Occipital lobe (tissue), 2 donors: ENCODE measurements around the gene VAMP3. TPM values are rescaled to one million over a fixed set of nuclear protein-coding genes. Genes with fewer than 3 reads are reported as not detected.

Experiments
- DNase-seq: peaks from one replicate; lab custom pipeline; 2025; lab: John Stamatoyannopoulos, UW
- total RNA-seq: library from RNA; depleted of rRNA; stranded (reverse); fragments of >200 nt; gene quantifications from one replicate; pipeline ENCODE4 v1.2.3, GENCODE V29; 2014

Gene VAMP3, protein sequence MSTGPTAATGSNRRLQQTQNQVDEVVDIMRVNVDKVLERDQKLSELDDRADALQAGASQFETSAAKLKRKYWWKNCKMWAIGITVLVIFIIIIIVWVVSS
- total RNA-seq = 39.5 TPM

DNA sequence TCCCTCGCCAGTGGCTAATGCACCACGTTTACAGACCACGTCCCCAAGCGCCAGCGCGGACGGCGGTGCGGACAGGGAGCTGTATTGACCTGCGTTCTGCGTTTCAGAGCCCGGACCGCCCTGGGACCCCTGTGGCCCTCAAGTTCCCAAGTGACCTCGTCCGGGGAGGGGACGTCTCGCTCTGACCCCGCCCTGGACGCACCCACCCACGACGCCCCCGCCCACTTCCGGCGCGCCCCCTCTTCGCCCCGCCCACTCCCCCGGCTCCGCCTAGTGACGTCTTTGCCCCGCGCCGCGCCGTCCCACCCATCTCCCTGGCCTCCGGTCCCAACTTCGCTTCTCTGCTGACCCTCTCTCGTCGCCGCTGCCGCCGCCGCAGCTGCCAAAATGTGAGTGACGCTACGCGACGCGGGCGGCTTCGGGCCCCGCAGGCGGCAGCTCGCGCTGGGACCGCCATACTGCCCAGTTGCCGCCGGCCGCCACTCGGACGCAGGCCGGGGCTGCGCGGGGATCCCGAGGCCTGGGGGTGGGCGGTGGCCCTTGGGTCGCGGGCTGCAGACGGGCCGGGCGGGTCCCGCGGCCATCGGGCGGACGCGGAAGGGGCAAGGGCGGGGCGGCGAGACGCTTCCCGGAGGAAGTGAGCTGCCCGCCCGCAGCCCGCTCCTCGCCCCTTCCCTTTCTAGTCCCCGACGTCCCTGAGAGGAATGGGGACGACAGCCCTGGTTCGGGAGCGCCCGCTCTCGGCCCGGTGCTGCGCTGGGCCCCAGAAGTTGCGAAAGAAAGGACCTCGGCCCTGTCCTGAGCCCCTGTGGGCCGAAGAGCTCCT is at the start of gene VAMP3:
TSS of gene VAMP3 (plus strand) at position 300 of the 826 bp plus-strand sequence. CDS start at position 388, 88 bp downstream.
- peak; percentile 87 for DNase-seq

DNA sequence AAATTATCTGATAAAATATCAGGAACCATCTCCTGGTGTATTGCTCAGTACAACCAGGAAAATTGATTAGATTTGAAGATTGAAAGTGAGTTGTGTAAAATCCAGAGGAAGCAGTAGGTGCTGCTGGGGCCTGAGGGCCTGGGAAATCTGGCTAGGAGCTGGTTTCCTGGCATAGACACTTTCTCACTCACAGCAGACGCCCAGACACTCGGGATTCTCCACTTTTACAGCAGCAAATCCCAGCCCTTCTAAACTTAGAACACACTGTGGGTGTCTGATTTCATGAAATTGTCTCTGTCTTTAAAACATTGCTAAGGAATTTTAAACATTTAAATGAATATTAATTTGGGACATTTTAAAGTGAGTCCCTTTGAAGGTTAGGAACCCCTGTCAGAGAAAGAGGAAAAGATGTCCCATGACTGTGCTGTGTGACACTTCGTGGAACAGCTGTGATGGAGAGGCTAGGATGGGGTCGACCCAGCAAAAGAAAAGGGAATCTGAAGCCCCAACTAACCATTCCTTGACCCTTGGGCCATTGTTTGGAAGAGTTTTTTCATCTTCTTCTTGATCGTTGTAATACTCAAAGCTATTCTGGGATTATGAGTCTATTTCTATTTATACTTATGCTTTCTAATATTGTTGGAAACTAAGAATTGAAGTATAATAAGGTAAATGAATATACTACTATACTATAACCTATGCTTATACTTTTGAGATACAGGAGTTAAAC is 49.0 kb upstream of the VAMP3 start:
- DNase-seq = no peak

DNA sequence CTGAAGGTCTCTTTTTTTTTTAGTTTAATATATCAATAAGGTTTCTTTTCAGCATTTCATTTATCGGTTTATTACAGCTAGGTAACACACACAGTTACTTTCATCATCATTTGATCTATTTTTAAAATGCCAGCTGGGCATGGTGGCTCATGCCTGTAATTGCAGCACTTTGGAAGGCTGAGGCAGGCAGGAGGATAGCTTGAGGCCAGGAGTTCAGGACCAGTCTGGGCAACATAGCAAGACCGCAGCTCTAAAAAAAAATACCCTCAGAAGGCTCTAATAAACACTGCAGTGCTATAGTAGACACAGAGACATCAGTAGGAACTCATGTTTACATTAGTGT is 48.5 kb upstream of the VAMP3 start:
- DNase-seq = no peak

DNA sequence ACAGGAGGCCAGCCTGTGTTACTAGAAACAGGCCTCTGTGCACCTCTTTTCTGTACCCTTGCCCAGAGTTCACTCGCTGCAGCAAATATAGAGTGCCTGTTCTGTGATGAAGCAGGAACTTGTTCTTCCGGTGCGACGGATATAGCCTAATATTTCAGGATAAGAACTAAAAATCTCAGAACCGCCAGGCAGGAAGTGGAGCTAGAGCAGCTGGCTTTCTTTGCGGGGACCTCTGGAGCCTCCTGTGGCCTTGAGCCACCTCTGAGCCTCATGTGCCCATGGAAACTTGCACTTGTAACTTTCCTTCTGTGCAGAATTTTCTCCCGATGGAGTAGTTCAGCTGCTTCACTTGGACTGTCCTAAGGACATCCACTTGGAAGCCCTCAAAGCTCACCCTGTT is 44.5 kb upstream of the VAMP3 start:
- no peak for DNase-seq

DNA sequence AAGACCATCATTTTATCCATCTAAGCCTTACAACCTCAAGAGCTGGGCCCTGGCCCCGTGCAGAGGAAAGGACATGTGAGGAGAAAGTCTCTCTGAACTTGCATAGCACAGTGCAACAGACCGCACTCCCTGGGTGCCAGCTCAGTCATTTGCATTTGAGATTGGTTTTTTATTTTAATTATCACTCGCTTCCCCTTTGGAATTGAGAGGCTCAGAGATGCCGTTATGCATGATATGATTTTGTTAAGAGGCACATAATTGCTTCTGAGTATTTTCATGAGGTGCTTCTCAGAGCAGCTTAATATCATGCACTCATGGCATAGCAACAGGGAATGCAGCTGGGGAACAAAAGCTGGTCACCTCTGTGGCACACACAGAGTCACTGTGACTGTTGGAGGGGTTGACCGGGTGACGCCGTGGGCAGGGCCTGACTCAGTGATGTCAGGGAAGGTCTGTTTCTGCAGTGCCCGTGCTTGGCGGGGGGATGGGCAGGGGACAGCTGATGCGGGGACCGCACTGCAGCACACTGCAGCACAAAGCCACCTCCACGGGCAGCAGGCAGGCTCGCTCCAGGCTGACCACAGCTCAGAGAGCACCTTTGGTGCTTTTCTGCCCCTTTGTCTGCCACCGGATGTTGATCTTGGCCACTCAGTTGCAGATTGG is 43.2 kb upstream of the VAMP3 start:
- peak; percentile 46 for DNase-seq

DNA sequence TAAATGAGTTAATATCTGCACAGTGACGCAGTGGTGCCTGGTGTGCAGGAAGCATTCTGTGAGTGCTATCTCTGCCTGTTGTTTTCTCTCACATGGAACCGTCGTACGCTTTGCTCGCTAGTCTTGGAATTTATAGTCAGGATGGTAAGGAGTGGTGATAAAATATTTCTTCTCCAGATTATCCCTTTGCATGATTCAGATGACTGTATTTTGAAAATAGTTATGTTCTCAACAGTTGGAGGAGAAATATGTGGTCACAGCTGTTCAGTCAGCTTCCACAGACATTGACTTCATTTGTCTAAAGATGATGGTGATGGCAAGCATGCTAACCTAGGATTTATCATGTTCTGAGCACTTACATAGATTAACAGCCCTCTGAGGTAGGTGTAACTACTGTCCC is 41.3 kb upstream of the VAMP3 start:
- DNase-seq = no peak

DNA sequence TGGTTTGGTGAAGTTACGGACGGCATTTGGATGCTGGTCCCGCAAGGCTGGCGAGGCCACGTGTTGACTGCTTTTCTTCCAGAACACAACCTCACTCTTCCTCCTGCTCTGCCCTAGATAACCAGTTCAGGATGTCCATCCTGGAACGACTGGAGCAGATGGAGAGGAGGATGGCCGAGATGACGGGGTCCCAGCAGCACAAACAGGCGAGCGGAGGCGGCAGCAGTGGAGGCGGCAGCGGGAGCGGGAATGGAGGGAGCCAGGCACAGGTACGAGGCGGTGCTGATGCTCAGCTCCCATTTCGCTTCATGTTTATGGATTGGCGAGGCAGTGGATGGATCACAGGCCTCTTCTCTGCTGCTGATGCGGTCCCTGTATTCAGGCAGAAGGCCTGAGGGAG is 38.8 kb upstream of the VAMP3 start:
- DNase-seq = peak; percentile 32

DNA sequence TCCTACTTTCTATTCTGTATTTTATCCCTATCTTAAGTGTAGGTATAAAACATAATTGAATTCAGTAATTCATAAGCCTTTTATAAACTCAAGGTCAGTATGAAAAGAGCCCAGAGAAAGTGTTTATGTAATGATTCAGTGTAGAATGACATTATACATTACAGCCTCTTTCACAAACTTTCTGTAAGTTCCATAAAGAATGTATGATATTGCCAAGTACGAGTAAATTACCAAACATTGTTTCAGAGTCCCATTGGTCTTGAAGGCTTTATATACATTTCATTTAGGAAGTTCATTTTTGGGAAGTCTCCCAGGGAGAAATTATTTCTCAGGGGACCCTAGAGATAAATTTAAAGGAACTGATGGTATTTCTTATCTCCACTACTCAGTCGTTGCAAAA is 37.8 kb upstream of the VAMP3 start:
- no peak for DNase-seq

DNA sequence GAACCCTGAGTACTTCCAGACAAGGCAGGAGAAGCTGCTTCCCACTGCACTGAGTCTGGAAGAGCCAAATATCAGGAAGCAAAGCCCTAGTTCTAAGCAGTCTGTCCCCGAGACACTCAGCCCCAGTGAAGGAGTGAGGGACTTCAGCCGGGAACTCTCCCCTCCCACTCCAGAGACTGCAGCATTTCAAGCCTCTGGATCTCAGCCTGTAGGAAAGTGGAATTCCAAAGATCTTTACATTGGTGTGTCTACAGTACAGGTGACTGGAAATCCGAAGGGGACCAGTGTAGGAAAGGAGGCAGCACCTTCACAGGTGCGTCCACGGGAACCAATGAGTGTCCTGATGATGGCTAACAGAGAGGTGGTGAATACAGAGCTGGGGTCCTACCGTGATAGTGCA is 33.1 kb upstream of the VAMP3 start:
- no peak for DNase-seq

DNA sequence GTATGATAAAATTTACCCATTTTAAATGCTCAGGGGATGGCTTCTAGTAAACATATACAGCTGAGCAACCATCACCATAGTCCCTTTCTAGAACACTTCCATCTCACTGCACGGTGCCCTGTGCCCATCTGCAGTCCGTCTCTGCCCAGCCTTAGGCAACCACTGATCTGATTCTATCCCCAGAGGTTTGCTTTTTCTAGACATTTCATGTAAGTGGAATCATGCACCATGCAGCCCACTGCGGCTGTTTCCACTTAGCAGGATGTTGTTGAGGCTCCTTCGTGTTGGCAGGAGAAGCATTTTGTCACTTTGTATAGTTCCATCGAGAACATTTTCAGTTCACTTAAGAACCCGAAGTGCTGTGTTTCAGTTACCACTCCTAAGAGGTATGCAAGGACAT is 27.8 kb upstream of the VAMP3 start:
- DNase-seq = no peak

DNA sequence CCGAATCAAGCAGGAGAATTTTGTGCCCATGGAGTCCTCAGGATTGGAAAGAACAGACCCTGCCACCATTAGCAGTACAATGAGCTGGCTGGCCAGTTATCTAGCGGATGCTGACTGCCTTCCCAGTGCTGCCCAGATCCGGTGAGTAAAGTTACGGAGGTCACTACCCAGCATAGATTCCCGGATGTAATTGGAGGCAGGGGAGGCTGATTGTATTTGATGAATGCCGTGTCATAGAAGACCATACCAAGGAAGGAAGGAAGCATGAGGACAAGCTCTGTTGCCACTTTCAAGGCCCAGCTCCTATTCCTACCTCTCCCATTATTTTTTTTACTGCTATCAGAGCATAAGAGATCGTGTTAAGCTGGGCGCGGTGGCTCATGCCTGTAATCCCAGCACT is 26.2 kb upstream of the VAMP3 start:
- DNase-seq = no peak

DNA sequence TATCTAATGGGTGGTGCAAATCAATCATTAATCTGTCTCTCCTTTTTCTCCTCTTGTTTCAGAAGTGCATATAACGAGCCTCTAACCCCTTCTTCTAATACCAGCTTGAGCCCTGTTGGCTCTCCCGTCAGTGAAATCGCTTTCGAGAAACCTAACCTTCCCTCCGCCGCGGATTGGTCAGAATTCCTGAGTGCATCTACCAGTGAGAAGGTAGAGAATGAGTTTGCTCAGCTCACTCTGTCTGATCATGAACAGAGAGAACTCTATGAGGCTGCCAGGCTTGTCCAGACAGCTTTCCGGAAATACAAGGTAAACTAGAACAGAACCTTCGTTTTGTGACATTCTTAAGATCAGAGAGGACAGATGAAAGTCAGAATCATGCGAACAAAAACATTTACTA is 25.3 kb upstream of the VAMP3 start:
- DNase-seq = no peak

DNA sequence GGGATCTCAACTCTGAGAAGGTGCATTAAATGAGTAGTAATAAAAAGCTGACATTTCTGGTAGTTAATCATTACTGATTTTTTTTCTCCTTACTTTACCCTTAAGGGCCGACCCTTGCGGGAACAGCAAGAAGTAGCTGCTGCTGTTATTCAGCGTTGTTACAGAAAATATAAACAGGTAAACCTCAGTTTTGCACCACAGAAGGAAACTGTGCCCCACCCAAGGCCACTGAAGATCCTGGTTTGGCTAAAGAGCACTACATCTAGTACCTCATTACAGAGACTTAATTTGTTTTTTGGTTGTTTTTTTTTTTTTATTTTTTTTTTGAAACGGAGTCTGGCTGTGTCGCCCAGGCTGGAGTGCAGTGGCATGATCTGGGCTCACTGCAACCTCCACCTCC is 23.5 kb upstream of the VAMP3 start:
- no peak for DNase-seq

DNA sequence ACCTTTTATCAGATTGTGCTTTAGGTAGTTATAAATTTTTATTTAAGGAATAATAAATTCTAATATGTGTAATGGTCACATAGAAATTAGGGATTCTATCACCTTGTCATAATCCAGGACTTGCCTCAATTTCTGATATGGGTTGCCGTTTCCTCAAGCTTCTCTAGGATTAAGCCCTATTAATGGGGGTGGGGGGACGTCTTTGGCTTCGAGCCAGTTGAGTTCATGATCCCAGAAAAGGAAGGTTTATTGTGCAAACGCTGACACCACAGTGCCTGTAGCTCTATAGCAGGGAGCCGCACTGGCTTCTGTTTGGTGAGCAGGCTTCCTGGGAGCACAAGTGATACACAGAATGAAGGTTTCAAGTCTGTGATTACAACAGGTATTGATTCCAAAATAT is 22.0 kb upstream of the VAMP3 start:
- DNase-seq = no peak

DNA sequence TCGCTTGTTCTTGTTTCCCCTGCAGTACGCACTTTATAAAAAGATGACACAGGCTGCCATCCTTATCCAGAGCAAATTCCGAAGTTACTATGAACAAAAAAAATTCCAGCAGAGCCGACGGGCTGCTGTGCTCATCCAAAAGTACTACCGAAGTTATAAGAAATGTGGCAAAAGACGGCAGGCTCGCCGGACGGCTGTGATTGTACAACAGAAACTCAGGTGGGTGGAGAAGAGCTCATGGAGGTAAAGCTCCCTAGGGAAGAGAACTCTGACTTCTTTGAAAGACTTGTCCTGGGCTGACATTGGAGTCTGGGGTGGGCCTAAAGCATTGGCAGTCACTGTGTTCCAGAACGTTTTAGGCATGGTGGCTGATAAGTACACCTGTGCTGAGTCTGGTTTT is 19.9 kb upstream of the VAMP3 start:
- no peak for DNase-seq

DNA sequence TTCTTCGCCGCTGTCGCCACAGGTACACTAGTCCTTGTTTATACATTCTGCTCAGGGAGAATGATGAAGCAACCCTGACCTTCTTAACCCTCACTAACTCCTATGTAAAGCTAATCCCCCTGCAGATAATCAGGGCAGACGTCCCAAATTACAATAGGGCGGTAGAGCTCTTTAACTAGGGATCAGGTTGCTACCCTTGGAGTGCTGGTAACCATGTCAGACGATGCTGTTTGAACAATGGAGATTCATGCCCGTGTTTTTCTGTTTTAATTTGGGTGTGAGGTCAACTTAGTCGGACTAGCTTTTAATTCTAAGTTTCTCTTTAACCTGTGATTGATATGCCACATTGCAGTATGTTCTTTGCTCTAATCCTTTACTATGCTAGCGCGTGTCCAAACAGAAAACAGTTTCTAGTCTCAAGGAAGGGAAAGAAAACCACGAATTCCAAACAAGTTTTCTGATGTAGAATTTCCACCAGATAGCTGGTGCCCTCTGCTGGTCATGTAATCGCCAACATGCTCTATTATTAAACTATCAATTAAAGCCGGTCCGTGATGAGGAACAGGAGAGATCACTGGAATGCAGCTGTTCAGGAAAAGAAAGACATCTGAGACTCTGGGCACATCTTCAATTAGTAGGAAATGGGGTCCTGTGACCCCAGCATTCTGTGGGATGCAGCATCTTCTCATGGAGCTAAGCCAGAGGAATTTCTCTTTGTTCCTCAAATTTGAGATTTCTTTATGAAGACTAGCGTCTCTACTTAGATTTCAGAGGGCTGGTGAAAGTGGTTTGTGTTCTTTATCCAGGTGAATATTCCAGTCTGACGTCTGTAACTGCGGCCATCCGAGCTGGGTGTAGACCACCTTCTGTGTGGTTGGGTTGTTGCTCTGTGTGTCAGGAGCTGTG is 18.3 kb upstream of the VAMP3 start:
- DNase-seq = peak; percentile 41

DNA sequence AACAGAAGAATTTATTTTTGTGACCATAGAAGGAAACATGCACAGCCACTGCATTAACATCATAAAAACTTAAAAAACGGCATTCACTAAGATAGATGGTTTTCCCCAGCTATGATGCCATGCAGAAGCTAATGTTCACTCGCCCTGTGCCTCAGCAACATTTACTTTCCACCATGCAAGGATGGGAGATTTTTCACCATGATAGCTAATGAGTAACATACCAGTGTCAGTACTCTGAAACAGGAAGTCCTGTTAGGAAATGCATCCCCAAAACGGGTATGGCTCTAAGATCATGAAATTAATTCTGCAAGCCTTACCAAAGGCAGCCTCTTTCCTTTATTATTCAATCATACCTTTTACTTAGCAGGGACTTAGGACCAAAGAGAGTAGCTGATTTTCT is 17.5 kb upstream of the VAMP3 start:
- DNase-seq = no peak

DNA sequence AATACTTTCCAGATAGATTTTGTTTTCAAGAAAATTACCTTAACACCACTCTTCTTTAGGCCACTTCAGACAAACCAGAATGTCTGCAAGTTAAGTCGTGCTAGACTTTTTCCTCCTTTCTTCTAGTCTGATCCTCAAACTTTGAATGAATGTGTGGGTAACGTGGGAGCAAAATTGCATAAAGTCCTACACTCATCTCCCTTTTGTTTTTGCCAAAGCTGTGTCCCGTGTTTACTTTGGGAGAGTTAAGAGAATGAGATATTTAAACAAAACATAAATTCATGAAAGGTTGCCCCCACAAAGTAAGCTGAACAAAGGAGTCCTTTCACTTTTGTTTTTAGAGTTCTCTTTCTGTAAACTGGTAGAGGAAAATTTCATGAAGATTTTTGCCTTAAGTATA is 16.9 kb upstream of the VAMP3 start:
- no peak for DNase-seq

DNA sequence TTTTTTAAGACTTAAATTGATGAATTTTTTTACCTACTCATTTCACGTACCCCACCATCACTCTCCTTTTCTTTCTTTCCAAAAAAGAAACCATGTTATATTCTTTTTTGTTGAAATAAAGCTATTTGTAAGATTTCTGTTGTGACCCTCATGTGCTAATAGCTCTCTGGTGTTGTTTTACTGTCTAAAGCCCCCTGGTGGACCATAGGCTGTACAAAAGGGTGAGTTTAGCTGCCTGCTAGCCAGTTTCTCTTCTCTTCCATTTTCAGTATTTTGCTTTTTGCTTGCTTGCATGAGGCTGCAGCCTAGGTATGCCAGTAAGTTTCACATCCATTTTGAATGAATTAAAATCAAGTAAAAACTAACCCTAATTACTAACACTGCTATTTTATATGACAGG is 15.6 kb upstream of the VAMP3 start:
- DNase-seq = no peak

DNA sequence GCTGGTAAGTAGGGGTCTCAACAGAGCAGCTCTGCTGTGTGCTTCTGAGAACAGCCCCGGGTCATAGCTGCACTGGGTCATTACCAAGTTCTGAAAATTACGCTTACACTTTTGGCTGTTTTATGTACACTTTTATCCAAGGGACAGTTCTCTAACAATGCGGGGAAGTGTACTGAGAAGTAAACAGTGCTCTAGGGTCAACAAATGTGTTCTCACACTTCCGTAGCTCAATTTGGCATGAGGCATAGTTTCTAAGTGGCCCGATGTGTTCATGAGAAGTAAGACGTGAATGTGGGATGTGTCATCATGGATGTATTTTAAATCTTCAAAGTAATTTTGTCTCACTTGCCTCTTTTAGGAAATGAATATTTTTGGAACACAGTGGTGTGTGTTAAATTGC is 10.9 kb upstream of the VAMP3 start:
- no peak for DNase-seq

DNA sequence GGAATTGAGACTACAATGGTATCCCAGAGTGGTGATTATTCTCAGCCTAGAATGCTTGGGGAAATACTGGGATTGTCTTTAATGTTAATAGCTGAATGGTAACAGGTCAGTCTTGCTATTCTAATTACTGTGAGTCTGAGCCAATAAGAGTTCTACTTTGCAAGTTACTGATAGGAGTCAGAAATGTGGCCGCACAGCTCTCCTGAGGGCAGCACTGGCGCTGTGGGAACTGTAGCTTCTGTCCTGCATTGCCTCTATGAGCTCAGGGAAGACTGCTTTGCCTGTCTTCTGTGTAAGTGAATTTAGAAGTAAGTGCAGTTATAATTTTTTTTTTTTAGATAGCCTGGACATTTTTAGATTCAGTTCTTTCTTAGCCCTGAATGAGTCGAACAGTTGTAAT is 10.0 kb upstream of the VAMP3 start:
- no peak for DNase-seq
